ENCODE results near the gene SERPINB8. TPM values are rescaled to one million over a fixed set of nuclear protein-coding genes. Genes with fewer than 3 reads are reported as not detected.

Gene SERPINB8
- total RNA-seq, 1 donor from 2014 or later = 4.3 TPM

Other genes starting within 250 kb of the SERPINB8 start
- not detected for gene SERPINB7, start 194.7 kb upstream of the SERPINB8 start, total RNA-seq (ENCODE audit: unreplicated experiment)
- not detected for gene SERPINB2, start 82.4 kb upstream of the SERPINB8 start, total RNA-seq (ENCODE audit: unreplicated experiment)
- gene SERPINB10, start 62.1 kb upstream of the SERPINB8 start, total RNA-seq (ENCODE audit: unreplicated experiment) = not detected
- gene HMSD, start 20.8 kb upstream of the SERPINB8 start, total RNA-seq (ENCODE audit: unreplicated experiment) = not detected
- 16.4 TPM for gene LINC00305, start 179.0 kb downstream of the SERPINB8 start, total RNA-seq (ENCODE audit: unreplicated experiment)

All from endothelial cell (in vitro differentiated cells).